HG03039 (cell line): Measurements from ENCODE around the gene MUSK.

Experiments used
- ATAC-seq: cut with Tn5 transposase; IDR thresholded peaks from one replicate; pipeline ENCODE4 v1.9.1; 2021; ENCODE audit warnings: mild to moderate bottlenecking, moderate library complexity; ENCODE audit not compliant: unreplicated experiment

The MUSK gene

DNA sequence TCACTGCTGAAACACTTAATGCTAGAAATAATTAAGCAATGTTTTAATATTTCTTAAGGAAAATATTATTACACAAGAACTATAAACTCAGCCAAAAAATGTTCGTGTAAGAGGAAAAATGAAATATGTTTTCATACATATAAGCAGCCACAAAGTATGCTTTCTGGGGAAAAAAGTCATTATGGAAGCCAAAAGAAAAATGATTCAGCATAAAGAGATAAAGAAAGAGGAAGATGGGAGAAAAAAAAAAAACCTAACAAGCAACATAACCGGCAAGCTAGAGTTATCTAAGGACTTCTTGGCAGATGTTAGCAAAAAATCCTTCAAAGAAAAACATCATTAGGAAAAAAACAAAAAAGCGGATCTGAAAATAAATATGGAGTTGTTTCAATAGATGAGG lies 179.1 kb downstream of the MUSK start:
- no peak for ATAC-seq

DNA sequence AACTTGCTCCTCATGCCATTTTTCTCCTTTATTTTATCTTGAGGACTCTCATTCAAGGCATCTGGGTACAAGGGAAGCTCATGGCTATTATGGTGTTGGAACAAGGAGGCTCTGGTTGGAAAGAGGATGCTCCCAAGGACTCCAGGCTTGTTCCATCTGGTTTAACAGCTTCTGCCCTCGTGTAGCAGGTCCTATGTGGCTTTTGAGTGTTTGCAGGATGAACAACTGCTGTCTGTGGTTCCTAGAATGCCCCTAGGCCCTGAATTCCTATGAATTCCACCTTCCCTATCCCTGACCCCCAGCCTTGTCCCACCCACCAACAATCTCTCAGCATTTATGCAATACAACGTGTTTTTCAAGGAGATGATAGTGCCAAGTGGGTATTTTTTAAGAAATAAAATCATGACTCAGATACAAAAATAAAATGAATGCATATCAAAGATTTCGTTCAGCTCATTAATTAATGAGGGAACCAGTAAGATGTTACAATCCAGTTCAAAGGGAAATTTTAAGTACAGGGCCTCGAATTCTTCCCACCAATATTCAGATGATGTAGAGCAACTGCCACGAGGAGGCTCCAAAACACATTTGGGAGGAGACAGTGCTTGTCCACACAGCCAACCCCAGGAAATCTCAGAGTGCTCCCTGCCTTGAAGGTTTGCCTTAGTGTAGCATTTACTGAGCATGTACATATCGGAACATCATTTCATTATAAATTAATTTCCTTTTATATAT lies 182.0 kb downstream of the MUSK start:
- no peak for ATAC-seq
